ENCODE results near the gene JUNB. TPM values are rescaled to one million over a fixed set of nuclear protein-coding genes. Genes with fewer than 3 reads are reported as not detected.

The JUNB gene
- total RNA-seq, 2 donors from 2014 or later: 219 to 485 TPM

- DNase-seq (no peak), ATAC-seq (no peak)
- TF ChIP-seq, protein P1, sequence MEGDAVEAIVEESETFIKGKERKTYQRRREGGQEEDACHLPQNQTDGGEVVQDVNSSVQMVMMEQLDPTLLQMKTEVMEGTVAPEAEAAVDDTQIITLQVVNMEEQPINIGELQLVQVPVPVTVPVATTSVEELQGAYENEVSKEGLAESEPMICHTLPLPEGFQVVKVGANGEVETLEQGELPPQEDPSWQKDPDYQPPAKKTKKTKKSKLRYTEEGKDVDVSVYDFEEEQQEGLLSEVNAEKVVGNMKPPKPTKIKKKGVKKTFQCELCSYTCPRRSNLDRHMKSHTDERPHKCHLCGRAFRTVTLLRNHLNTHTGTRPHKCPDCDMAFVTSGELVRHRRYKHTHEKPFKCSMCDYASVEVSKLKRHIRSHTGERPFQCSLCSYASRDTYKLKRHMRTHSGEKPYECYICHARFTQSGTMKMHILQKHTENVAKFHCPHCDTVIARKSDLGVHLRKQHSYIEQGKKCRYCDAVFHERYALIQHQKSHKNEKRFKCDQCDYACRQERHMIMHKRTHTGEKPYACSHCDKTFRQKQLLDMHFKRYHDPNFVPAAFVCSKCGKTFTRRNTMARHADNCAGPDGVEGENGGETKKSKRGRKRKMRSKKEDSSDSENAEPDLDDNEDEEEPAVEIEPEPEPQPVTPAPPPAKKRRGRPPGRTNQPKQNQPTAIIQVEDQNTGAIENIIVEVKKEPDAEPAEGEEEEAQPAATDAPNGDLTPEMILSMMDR (IDR thresholded peaks at IDR 0.05): no peak
- TF ChIP-seq POLR2A (IDR thresholded peaks at IDR 0.05): no peak
- no peaks in the 10 kb centered on the region for H3K36me3 ChIP-seq (replicated peaks in 1 of 2; ENCODE audit: insufficient read depth in 1 of 2, low read depth in 2 of 2)
- peaks cover 70% of the 10 kb centered on the region for H3K4me1 ChIP-seq
- no peaks in the 10 kb centered on the region for H3K27me3 ChIP-seq
- H3K4me3 ChIP-seq: no peak overlapping the region
- 0% methylated on average over 2 to 12 of the region's 12 CpGs for WGBS, 2 donors
- no peaks in the 10 kb centered on the region for H3K9me3 ChIP-seq
- intact Hi-C loops (cut with DNase I): no loop called here
- peak overlapping the region; percentile 78 to 100 (median 96) for H3K27ac ChIP-seq
These were observed 9.2 kb upstream of the JUNB start for GRCh38 chr19:12782174-12782423.

GRCh38 chr19:12782424-12783290 lies 8.6 kb upstream of the JUNB start:
- intact Hi-C loops (cut with DNase I): no loop called here
- Histone ChIP-seq H3K27ac (peak overlapping the region; percentile 78 to 100 (median 96)), H3K36me3 (replicated peaks in 1 of 2; ENCODE audit: insufficient read depth in 1 of 2, low read depth in 2 of 2) (no peaks in the 10 kb centered on the region), H3K4me1 (peaks cover 72% of the 10 kb centered on the region), H3K4me3 (no peak overlapping the region), H3K27me3 (no peaks in the 10 kb centered on the region), H3K9me3 (no peaks in the 10 kb centered on the region)
- WGBS, 2 donors: 1 to 20% methylated on average over 6 to 76 of the region's 88 CpGs
- ATAC-seq (peak; percentile 36), DNase-seq (peak; percentile 76 to 85 (median 80))
- TF ChIP-seq, protein P1 (IDR thresholded peaks at IDR 0.05): peak in 3 of 7 experiments; percentile 1 to 19 (median 11)
- peak; percentile 48 to 78 (median 58) for TF ChIP-seq POLR2A (IDR thresholded peaks at IDR 0.05)

GRCh38 chr19:12783291-12783848 lies 7.9 kb upstream of the JUNB start:
- no peak for DNase-seq
- Histone ChIP-seq H3K9me3 (no peaks in the 10 kb centered on the region), H3K36me3 (replicated peaks in 1 of 2; ENCODE audit: insufficient read depth in 1 of 2, low read depth in 2 of 2) (no peaks in the 10 kb centered on the region), H3K4me3 (no peak overlapping the region), H3K27me3 (no peaks in the 10 kb centered on the region), H3K27ac (peak overlapping the region; percentile 78 to 100 (median 96)), H3K4me1 (peaks cover 78% of the 10 kb centered on the region)
- no peak for ATAC-seq
- 18 to 24% methylated on average over 10 to 15 of the region's 16 CpGs for WGBS, 2 donors
- TF ChIP-seq, protein P1 (IDR thresholded peaks at IDR 0.05): peak in 1 of 7 experiments; percentile 4
- no peak for TF ChIP-seq POLR2A (IDR thresholded peaks at IDR 0.05)
- intact Hi-C loops (cut with DNase I): no loop called here

DNA sequence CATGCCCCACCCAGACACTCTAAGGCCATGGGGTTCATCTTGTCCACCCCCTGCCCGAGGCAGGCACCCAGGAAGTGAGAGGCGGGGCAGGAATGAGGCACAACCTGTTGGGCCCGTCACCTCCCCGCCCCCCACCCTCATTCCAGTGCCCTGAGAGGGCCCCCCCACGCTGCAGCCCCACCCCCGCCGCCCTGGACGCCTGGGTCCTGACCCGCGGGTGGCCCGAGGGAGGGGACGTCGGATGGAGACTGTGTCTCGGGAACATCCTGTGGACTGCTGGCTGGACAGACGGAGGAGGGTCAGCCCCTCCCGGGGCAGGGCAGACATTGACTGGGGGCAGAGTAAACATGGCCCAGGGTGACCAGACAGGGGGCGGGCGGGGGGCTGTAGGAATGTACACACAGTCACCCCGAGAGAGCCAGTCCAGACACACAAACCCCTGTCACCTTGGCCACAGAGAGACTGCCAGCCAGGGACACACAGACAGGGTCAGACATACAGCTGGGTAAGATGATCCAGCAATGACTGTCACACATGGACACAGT lies 7.4 kb upstream of the JUNB start:
- Histone ChIP-seq H3K9me3 (no peaks in the 10 kb centered on the region), H3K36me3 (replicated peaks in 1 of 2; ENCODE audit: insufficient read depth in 1 of 2, low read depth in 2 of 2) (no peaks in the 10 kb centered on the region), H3K27ac (peak overlapping the region; percentile 78 to 100 (median 96)), H3K27me3 (no peaks in the 10 kb centered on the region), H3K4me1 (peaks cover 78% of the 10 kb centered on the region), H3K4me3 (no peak overlapping the region)
- no peak for ATAC-seq
- 28 to 33% methylated on average over 11 to 18 of the region's 19 CpGs for WGBS, 2 donors
- intact Hi-C loops (cut with DNase I): no loop called here
- peak in 3 of 4 donors; percentile 44 to 59 (median 55) for DNase-seq
- no peak for TF ChIP-seq POLR2A (IDR thresholded peaks at IDR 0.05)
- TF ChIP-seq, protein P1 (IDR thresholded peaks at IDR 0.05): no peak
